Measurements from ENCODE around the gene PSMB1. TPM values are rescaled to one million over a fixed set of nuclear protein-coding genes. Genes with fewer than 3 reads are reported as not detected.

Gene PSMB1
- total and polyA plus RNA-seq, 2 experiments from 2014 or later, result 357 to 576 TPM

- Histone ChIP-seq H4K20me1 (replicated peaks; ENCODE audit: insufficient read depth) (no peaks in the 10 kb centered on the region), H3F3A (replicated peaks; ENCODE audit: low read depth) (no peaks in the 10 kb centered on the region), H3K27ac (ENCODE audit: low read depth) (no peak overlapping the region), H3K79me2 (replicated peaks; ENCODE audit: insufficient read depth) (no peaks in the 10 kb centered on the region), H2AFZ (no peak overlapping the region), H3K4me2 (no peak overlapping the region), H3K36me3 (ENCODE audit: insufficient read depth) (no peaks in the 10 kb centered on the region), H3K27me3 (ENCODE audit: insufficient read depth) (no peaks in the 10 kb centered on the region), H3K4me1 (ENCODE audit: insufficient read depth) (no peaks in the 10 kb centered on the region), H3K9me2 (ENCODE audit: insufficient read depth) (no peaks in the 10 kb centered on the region), H3K4me3 (no peak overlapping the region)
- Mint-ChIP-seq H3K36me3 (ENCODE audit: low read depth) (peaks cover 5% of the 10 kb centered on the region; the same call in 2 of the 3 replicates), H3K4me1 (no peaks in the 10 kb centered on the region), H3K4me3 (no peak overlapping the region), H3K27me3 (ENCODE audit: insufficient read depth, low read depth, poor library complexity) (no peaks in the 10 kb centered on the region), H3K9me3 (peaks cover 16% of the 10 kb centered on the region), H3K27ac (no peak overlapping the region)
- no peak for TF ChIP-seq ZNF462 (CRISPR knock-in tag; IDR thresholded peaks at IDR 0.05)
- TF ChIP-seq REST (IDR thresholded peaks at IDR 0.05; ENCODE audit: unreplicated experiment), result no peak
- no peak for TF ChIP-seq ZNF114 (CRISPR knock-in tag; IDR thresholded peaks at IDR 0.05)
- TF ChIP-seq EZH2 (IDR thresholded peaks at IDR 0.05; ENCODE audit: low read depth, unreplicated experiment), result no peak
- no peak for TF ChIP-seq EZH2phosphoT487 (IDR thresholded peaks at IDR 0.05; ENCODE audit: unreplicated experiment)
- no peak for TF ChIP-seq POLR2AphosphoS5 (IDR thresholded peaks at IDR 0.05; ENCODE audit: low read depth)
- TF ChIP-seq JUNB (IDR thresholded peaks at IDR 0.05; ENCODE audit: unreplicated experiment), result no peak
- no peak for TF ChIP-seq STAT1 (IDR thresholded peaks at IDR 0.05; ENCODE audit: unreplicated experiment)
- TF ChIP-seq CTCF (conservative IDR thresholded peaks at IDR 0.05; ENCODE audit: low read depth in 2 of 2), result no peak
- no peak for TF ChIP-seq NANOG (IDR thresholded peaks at IDR 0.05; ENCODE audit: borderline replicate concordance)
- no peak for DNase-seq (ENCODE audit: low spot score)
- ATAC-seq, result no peak
These were observed 67.9 kb downstream of the PSMB1 start for GRCh38 chr6:170485159-170485558.
